Vagina (tissue), 2 donors: Measurements from ENCODE around the gene SOS2.

Source experiments
- POLR2A ChIP-seq, 2 donors: fragments of 450-650 bp; IDR thresholded peaks; one replicate each; pipeline ENCODE4 v1.6.1; 2017; ENCODE audit warnings: antibody characterized with exemption in 2 of 2, mild to moderate bottlenecking in 2 of 2, moderate library complexity in 2 of 2
- TF ChIP-seq, protein P1 (sequence below), 3 experiments: fragments of 450-650 bp in 2 of 3; fragments of 200-600 bp in 1 of 3; sonication (generic) in 1 of 3; IDR thresholded peaks; one replicate each; pipeline ENCODE4 v1.5.1; 2017 to 2019; ENCODE audit warnings: antibody characterized with exemption in 3 of 3, mild to moderate bottlenecking in 2 of 3, moderate library complexity in 2 of 3

DNA sequence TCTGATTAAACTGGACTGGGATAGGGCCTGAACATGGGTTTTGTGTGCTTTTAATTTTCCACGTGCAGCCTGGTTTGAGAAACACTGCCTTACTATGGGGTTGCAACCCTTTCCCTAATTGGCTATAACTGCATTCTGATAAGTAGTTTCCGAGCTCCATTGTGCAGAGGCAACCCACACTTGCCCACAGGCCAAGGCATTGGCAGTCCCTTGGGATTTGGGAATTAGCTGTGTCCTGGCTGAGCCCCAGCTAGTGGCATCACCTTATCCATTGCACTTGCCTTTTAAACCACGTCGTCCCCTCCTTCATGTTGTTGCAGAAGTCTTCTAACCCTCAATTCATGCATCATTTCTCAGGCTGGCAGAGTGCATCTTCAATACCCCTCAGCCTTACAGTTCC lies 125.2 kb downstream of the SOS2 start:
- TF ChIP-seq, protein P1, sequence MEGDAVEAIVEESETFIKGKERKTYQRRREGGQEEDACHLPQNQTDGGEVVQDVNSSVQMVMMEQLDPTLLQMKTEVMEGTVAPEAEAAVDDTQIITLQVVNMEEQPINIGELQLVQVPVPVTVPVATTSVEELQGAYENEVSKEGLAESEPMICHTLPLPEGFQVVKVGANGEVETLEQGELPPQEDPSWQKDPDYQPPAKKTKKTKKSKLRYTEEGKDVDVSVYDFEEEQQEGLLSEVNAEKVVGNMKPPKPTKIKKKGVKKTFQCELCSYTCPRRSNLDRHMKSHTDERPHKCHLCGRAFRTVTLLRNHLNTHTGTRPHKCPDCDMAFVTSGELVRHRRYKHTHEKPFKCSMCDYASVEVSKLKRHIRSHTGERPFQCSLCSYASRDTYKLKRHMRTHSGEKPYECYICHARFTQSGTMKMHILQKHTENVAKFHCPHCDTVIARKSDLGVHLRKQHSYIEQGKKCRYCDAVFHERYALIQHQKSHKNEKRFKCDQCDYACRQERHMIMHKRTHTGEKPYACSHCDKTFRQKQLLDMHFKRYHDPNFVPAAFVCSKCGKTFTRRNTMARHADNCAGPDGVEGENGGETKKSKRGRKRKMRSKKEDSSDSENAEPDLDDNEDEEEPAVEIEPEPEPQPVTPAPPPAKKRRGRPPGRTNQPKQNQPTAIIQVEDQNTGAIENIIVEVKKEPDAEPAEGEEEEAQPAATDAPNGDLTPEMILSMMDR (IDR thresholded peaks at IDR 0.05), result no peak
- no peak for TF ChIP-seq POLR2A (IDR thresholded peaks at IDR 0.05)
